Measurements from ENCODE around the gene L3MBTL2. TPM values are rescaled to one million over a fixed set of nuclear protein-coding genes. Genes with fewer than 3 reads are reported as not detected.

Gene L3MBTL2
- total RNA-seq, 1 experiment from 2014 or later = 33.6 TPM

DNA sequence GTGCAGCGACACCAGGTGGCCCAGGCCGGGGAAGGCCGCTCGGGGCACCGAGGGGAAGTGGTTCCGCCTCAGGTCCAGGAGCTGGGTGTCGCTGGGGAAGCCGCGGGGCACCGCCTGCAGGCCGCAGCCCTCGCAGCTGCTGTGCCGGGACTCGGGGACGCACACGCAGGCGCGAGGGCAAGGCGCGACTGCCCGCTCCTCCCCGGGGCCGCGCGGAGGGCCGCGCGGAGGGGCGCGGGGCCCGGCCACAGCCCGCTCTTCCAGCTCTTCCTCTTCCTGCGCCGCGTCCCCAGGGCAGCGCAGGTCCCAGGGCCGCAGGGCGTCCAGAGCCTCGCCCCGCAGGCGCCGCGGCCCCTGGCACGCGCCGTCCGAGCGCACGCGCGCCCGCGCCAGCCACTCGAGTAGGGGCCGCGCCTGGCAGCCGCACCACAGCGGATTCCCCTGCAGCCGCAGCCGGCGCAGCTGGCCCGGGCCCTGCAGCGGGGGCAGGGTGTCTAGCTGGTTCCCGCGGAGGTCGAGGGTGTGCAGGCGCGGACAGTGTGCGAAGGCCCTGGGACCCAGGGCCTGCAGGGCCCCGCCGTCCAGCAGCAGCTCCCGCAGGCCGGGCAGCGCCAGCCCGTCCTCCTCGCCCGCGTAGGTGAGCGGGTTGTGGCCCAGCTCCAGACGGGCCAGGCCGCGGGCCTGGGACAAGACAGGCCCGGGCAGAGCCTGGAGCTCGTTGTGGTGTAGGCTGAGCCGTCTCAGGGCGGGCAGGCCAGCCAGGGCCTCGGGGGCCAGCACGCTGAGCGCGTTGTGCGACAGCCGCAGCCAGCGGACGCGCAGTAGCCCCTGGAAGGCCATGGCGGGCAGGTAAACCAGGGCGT lies 32.8 kb downstream of the L3MBTL2 start:
- Mint-ChIP-seq H3K36me3 (ENCODE audit: insufficient read depth in 1 of 3, low read depth in 3 of 3) (no peaks in the 10 kb centered on the region), H3K27me3 (ENCODE audit: low read depth) (peaks cover 5% of the 10 kb centered on the region), H3K4me1 (peaks cover 14% of the 10 kb centered on the region in 2 experiments), H3K27ac (no peak overlapping the region), H3K4me3 (peak overlapping the region in 1 of 2 experiments; percentile 42; a peak in 2 of 5 replicates), H3K9me3 (no peaks in the 10 kb centered on the region)
- no peak overlapping the region for H3K27ac ChIP-seq (ENCODE audit: insufficient read length, low read depth, low read length)
- no peak overlapping the region for H3K56ac ChIP-seq (ENCODE audit: insufficient read length, low read depth, low read length)
- H2BK20ac ChIP-seq (ENCODE audit: low read depth, low read length, poor library complexity, severe bottlenecking) = no peak overlapping the region
- H3K4ac ChIP-seq (ENCODE audit: low read depth, low read length) = no peak overlapping the region
- H3T11ph ChIP-seq (ENCODE audit: low read length) = no peak overlapping the region
- no peaks in the 10 kb centered on the region for H4K20me1 ChIP-seq (ENCODE audit: control insufficient read depth, insufficient read depth, insufficient read length)
- H4K5ac ChIP-seq (ENCODE audit: insufficient read length, low read depth, low read length) = peak overlapping the region; percentile 34
- H3K79me2 ChIP-seq (ENCODE audit: insufficient read depth, low read length) = no peaks in the 10 kb centered on the region
- no peak overlapping the region for H2BK12ac ChIP-seq (ENCODE audit: insufficient read length, low read depth, low read length)
- no peak overlapping the region for H2AK5ac ChIP-seq (ENCODE audit: insufficient read length, low read length)
- WGBS (ENCODE audit: extremely low coverage, insufficient read length, low lambda C conversion rate) = no CpG with 5 or more reads among the region's 97 CpGs
- H2BK15ac ChIP-seq (ENCODE audit: low read depth, low read length) = no peak overlapping the region
- no peak overlapping the region for H4K8ac ChIP-seq (replicated peaks; ENCODE audit: insufficient read length, low read depth, low read length)
- no peak overlapping the region for H2BK120ac ChIP-seq (ENCODE audit: low read depth, low read length, poor library complexity, severe bottlenecking)
- H2BK5ac ChIP-seq (ENCODE audit: insufficient read length, low read length) = no peak overlapping the region
- no peak overlapping the region for H2AFZ ChIP-seq (ENCODE audit: low read length)
- no peak overlapping the region for H3K18ac ChIP-seq (ENCODE audit: insufficient read length, low read depth, low read length)
- no peaks in the 10 kb centered on the region for H3K27me3 ChIP-seq (ENCODE audit: insufficient read depth, low read length)
- H3K9ac ChIP-seq (ENCODE audit: extremely low read depth, insufficient read length, low read length) = no peak overlapping the region
- H3K79me1 ChIP-seq (ENCODE audit: insufficient read depth, low read depth, low read length, poor library complexity, severe bottlenecking) = no peaks in the 10 kb centered on the region
- H3K9me3 ChIP-seq (ENCODE audit: control insufficient read depth, low read depth, low read length) = no peaks in the 10 kb centered on the region
- H3K14ac ChIP-seq (ENCODE audit: insufficient read depth, low read length) = peak overlapping the region; percentile 30; the same call in 1 of the 2 replicates
- no peaks in the 10 kb centered on the region for H3K4me1 ChIP-seq (ENCODE audit: insufficient read depth, low read length)
- no peak overlapping the region for H4K91ac ChIP-seq (ENCODE audit: insufficient read length, low read depth, low read length)
- H3K23ac ChIP-seq (ENCODE audit: insufficient read length, low read depth, low read length) = no peak overlapping the region
- no peak overlapping the region for H3K4me2 ChIP-seq (ENCODE audit: insufficient read depth, insufficient read length, low read length)
- H3K23me2 ChIP-seq (ENCODE audit: insufficient read length, low read depth, low read length, poor library complexity, severe bottlenecking) = no peaks in the 10 kb centered on the region
- DNase-seq = peak; percentile 77
- TF ChIP-seq, protein P1, sequence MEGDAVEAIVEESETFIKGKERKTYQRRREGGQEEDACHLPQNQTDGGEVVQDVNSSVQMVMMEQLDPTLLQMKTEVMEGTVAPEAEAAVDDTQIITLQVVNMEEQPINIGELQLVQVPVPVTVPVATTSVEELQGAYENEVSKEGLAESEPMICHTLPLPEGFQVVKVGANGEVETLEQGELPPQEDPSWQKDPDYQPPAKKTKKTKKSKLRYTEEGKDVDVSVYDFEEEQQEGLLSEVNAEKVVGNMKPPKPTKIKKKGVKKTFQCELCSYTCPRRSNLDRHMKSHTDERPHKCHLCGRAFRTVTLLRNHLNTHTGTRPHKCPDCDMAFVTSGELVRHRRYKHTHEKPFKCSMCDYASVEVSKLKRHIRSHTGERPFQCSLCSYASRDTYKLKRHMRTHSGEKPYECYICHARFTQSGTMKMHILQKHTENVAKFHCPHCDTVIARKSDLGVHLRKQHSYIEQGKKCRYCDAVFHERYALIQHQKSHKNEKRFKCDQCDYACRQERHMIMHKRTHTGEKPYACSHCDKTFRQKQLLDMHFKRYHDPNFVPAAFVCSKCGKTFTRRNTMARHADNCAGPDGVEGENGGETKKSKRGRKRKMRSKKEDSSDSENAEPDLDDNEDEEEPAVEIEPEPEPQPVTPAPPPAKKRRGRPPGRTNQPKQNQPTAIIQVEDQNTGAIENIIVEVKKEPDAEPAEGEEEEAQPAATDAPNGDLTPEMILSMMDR (conservative IDR thresholded peaks at IDR 0.05) = peak; percentile 80; the same call in 2 of the 3 replicates
